Lower leg skin (tissue), 3 donors: ENCODE measurements around the gene LSR.

Source experiments
- POLR2A ChIP-seq, 2 donors: fragments of 450-650 bp; IDR thresholded peaks; one replicate each; pipeline ENCODE4 v1.6.1; 2016 to 2017; ENCODE audit warnings: antibody characterized with exemption in 2 of 2, mild to moderate bottlenecking in 1 of 2, moderate library complexity in 1 of 2
- TF ChIP-seq, protein P1 (sequence below), 3 donors: fragments of 450-650 bp; IDR thresholded peaks; one replicate each; pipeline ENCODE4 v1.5.1; 2016; ENCODE audit warnings: antibody characterized with exemption in 3 of 3, mild to moderate bottlenecking in 3 of 3, moderate library complexity in 2 of 3

DNA sequence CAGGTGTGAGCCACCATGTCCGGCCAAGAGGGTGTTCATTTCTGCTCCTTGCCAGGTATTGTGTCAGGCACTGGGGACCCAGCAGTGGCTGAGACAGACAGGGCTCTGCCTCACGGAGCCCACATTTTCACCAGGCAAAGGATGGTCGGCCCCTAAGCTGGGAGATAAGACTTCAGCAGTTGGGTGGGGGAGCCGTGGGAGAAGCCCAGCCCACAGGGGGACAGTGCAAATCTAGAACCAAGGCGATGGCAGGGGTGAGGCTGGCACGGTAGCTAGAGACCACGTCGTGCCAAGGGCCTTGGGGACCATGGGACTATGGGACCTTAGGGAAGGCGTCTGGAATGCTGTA, 8.3 kb downstream of the LSR start:
- no peak for TF ChIP-seq POLR2A (IDR thresholded peaks at IDR 0.05)
- TF ChIP-seq, protein P1, sequence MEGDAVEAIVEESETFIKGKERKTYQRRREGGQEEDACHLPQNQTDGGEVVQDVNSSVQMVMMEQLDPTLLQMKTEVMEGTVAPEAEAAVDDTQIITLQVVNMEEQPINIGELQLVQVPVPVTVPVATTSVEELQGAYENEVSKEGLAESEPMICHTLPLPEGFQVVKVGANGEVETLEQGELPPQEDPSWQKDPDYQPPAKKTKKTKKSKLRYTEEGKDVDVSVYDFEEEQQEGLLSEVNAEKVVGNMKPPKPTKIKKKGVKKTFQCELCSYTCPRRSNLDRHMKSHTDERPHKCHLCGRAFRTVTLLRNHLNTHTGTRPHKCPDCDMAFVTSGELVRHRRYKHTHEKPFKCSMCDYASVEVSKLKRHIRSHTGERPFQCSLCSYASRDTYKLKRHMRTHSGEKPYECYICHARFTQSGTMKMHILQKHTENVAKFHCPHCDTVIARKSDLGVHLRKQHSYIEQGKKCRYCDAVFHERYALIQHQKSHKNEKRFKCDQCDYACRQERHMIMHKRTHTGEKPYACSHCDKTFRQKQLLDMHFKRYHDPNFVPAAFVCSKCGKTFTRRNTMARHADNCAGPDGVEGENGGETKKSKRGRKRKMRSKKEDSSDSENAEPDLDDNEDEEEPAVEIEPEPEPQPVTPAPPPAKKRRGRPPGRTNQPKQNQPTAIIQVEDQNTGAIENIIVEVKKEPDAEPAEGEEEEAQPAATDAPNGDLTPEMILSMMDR (IDR thresholded peaks at IDR 0.05), result no peak
